Measurements from ENCODE around the gene MXRA5.
"Not testable (repeated sequence)": the region's sequence is repeated elsewhere in the genome, so short reads cannot be mapped to it uniquely, and the experiment has no call there.

The MXRA5 gene, protein sequence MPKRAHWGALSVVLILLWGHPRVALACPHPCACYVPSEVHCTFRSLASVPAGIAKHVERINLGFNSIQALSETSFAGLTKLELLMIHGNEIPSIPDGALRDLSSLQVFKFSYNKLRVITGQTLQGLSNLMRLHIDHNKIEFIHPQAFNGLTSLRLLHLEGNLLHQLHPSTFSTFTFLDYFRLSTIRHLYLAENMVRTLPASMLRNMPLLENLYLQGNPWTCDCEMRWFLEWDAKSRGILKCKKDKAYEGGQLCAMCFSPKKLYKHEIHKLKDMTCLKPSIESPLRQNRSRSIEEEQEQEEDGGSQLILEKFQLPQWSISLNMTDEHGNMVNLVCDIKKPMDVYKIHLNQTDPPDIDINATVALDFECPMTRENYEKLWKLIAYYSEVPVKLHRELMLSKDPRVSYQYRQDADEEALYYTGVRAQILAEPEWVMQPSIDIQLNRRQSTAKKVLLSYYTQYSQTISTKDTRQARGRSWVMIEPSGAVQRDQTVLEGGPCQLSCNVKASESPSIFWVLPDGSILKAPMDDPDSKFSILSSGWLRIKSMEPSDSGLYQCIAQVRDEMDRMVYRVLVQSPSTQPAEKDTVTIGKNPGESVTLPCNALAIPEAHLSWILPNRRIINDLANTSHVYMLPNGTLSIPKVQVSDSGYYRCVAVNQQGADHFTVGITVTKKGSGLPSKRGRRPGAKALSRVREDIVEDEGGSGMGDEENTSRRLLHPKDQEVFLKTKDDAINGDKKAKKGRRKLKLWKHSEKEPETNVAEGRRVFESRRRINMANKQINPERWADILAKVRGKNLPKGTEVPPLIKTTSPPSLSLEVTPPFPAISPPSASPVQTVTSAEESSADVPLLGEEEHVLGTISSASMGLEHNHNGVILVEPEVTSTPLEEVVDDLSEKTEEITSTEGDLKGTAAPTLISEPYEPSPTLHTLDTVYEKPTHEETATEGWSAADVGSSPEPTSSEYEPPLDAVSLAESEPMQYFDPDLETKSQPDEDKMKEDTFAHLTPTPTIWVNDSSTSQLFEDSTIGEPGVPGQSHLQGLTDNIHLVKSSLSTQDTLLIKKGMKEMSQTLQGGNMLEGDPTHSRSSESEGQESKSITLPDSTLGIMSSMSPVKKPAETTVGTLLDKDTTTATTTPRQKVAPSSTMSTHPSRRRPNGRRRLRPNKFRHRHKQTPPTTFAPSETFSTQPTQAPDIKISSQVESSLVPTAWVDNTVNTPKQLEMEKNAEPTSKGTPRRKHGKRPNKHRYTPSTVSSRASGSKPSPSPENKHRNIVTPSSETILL (N-terminal part only)

DNA sequence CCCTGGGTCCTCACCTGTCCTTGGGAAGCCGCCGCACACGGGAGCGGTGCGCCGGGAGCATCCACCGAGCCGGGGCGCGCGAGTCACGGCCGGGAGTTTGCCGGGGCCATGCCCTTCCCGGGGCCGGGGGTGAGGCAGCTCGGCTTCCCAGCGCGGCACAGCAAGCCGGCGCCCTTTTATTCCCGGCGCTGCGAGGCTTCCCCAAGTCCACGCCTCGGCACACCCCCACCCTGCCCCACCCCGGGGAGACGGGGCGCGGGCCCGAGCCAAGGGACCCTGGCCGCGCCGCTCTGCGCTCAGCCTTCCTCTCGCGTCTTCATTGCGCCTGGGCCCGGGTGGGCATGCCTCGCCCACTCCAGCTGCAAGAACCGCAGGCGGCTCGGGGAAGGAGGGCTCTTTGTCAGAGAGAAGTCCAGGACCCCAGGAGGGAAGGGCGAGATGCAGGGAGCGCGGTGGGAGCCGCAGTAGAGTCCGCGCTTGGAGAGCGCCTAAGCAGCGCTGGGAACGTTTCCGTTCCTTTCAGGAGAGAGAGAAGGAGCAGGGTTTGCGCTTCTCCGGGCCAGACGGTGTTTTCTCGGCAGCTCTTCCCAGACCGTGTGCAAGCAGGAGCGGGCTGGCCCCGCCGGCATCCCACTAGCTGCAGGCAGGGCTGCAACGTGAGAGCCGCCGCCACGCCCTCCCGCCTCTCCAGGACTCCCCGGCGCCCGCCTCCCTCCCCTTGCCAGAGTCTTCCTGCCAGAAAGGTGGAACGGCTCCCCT lies at the start of gene MXRA5:
MXRA5 (minus strand) TSS at position 152 of the 759 bp plus-strand sequence. CDS start 2,819 bp downstream, outside the sequence.
- no peak for DNase-seq

DNA sequence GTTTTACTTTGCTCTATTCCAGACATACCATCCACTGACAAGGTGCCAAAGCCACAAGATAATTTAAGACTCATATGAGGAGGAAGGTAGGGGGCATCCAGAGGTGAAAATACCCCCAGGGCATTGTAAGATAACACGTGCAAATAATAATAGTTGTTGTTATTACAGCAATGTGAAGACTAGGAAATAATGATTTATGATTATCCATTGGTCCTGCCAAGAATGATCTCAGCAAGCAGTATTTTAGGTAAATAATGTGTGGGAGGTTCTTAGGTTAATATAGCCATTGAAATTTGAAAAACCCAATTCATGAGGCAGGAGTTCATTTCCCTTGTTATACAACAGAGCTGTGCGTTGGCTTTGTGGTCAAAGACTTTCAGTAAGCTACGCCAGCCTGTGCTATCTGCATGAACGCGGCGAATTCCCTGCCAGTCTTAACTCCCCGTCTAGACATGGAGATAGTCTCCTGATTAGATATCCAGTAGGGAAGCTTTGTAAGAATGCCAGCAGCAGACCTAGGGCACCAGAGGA lies 47.2 kb upstream of the MXRA5 start:
- DNase-seq, result no peak

DNA sequence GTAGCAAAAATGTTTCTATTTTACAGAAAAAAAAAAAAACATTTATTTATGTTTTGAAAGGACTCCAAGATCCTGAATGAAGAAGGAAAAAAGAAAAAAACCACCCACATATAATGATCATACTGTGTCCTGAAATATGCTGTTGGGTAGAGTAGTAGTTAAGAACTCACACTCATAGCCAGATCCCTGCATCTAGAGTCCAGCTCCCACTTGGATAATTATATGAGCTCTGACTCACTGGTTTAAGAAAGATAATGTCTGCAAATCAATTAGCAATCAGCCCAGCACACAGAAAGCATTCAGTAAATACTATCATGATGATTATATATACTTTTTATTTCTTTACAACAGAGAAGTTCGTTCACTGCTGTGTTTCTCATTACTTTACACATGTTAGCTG lies 46.7 kb upstream of the MXRA5 start:
- no peak for DNase-seq

DNA sequence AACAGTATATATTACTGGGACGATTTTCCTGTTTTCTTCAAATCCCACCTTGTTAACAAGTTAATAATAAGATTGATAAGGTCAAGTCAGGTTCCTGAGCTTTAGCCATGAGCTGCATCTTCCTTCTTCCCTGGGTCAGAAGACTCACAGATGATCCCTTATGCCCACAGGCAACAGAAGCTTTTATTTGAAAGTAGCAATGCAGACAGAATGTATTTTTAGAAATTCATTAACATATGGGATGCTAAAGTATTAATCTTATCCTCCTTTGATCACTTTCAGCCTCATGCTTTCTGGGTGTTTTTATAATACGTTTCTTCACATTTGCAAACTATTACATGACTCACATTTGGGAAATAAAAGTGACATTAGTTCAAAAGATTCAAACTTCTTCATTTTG lies 42.0 kb upstream of the MXRA5 start:
- no peak for DNase-seq

DNA sequence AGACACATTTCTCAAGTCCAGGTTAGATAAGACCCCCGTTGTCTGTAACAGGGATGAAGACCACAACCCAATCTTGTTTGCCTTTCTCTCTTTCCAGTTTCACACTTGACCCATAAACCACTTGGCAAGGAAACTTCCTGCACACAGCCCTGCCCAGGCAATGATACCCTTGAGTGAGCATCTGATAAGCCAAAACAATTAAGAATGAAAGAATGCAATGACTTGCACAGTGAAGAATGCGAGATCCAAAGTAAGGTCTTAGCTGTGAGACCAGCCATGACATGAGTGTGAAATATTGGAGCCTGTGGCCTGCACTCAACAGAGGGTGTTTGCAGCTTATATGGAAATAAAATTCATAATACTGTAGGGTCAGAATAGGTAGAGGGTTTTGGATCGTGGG lies 37.9 kb upstream of the MXRA5 start:
- DNase-seq, result no peak

DNA sequence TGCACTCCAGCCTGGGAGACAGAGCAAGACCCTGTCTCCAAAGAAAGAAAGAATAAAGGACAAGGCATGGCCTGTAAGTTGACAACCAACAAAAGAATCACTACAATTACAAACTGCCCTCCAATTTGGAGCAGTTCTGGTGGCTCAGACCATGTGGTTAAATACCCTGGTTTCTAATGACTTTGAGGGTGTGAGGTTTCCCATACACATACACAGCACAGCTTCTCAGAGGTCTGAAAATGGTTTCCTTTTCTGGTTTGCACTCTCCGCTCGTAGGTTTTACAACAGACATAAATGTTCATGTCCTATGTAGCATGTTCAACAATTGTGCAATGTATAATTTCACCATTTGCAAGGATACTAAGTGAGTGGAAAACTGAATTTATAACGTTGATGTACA lies 34.2 kb upstream of the MXRA5 start:
- no peak for DNase-seq

DNA sequence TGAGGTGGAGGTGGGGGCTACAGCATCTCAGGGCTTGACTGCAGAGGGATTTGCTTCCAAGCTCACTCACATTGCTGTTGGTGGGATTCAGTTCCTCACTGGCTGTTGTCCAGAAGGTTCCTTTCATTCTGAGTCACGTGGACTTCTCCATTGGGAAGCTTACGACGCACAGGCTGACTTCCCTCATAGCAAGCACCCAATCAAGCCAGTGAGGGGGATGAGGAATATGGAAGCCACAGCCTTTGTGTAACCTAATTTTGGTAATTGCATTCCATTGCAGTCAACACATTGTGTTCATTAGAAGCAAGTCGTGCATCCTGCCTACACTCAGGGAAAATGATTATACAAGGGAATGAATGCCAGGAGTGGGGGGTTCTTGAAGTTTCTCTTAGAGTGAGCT lies 32.7 kb upstream of the MXRA5 start:
- no peak for DNase-seq

DNA sequence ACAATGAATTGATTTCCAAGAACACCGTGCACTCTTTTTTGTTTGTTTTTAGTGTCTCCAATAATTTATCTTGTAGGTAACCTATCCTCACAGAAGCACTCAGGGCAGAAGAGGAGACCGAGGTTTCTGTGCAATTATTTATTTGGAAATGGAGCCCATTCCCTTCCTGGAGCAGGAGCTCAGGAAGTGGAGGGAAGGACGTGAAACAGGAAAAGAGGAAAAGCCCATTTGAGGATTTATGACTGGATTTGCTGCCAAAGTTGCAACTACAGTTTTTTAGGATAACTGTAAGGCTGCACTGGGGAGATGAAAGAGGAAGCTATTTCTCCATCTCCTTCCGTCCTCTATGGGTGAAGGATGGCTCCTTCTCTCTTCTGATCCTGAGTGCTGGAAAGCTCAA lies 31.7 kb upstream of the MXRA5 start:
- no peak for DNase-seq

DNA sequence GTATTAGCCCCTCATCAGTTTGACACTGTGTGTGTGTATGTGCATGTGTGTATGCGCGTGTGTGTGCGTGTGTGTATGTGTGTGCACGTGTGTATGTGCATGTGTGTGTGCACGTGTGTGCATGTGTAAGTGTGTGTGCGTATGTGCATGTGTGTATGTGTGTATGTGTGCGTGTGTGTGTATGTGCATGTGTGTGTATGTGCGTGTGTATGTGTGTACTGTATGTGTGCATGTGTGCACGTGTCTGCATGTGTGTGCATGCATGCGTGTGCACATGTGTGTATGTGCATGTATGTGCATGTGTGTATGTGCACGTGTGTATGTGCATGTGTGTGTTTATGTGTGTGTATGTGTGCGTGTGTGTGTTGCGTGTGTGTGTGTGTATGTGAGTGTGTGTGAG lies 31.1 kb upstream of the MXRA5 start:
- DNase-seq, result no peak

DNA sequence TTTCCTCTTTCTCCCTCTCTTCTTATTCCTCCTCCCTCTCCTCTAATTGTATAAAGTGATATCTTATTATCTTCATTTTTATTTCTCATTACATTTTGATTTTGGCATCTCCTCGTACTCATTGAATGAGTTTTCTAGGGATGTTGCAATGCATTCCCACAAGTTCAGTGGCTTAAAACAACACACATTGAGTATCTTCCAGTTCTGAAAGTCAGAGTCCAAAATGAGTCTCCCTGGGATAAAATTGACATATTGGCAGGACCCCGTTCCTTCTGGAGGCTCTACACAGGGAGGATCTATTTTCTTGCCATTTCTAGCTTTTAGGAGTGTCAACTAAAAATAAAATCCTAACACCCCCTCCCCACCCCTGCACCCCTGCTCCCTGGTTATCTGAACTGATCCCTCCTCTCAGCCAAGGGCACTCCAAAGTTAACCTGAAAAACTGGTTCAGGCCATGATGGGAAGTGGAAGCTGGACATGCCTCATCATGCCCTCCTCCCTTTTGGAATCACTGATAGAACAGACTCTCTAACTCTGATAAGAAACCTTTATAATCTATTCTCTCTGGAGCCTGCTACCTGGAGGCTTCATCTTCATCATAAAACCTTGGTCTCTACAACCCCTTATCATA lies 29.5 kb upstream of the MXRA5 start:
- not testable (repeated sequence) for DNase-seq

DNA sequence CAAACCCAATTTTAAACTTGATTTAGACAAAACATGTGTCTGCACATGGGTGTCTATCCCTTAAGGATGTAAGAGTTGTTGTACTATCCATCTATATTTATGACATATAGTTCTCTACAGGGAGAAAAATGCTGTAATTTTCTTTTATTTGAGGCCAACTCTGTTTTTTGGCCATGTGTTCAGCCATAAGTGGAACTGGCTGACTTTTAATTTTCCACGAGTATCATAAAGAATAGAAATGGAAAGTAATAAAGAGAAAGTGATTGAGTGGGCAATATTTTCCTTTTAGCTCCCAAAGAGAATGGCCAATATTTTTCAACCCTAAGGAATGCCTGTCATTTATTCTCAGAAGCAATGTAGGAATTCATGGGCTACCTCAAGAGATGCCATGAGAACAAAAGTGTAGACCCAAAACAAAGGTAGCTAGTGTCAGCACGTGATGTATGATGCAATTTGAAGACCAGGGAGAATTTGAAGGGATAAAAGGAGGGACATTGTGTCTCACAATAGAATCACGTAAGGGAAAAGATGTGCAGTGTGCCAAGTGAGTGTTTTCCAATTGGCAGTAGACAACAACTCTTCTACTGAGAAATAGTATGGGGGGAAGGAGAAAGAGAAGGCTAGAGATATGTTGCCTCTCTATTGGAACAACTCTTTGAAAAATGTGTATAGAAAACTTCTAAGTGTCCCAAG lies 27.8 kb upstream of the MXRA5 start:
- DNase-seq, result no peak

DNA sequence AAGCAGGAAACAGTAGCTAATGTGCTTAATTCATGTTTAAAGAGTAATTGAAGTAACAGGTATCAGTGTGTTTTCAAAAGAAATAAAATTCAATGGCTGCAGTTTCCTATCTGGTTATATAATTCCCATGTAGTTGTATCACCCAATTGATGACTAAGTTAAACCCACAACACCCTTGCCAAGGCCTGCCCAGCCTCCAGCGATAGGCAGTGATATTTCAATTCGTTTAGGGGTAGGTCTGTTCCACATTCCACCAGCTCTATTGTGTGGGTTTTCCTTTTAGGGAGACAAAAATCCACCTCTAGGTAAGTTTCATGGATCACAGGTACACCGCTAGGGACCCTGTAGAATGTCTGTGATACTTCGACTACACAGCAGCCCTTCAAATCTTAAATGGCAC lies 24.7 kb upstream of the MXRA5 start:
- no peak for DNase-seq

DNA sequence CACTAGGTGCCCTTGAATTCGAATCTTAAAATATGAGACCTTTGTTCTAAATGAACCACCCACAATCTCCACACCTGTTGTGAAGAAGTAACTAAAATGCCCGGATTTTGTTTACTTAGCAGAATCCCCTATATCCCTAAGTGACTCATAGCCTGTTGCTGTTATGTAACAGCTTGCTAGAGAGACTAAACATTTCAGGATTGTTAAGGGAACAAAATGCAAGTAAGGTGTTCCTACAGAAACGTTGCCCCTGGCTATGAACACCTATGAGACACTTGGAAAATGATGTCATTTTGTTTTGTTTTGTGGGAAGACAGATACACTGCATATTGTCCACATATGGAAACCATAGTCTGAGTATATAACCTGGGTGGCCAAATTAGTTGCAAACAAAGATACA lies 24.2 kb upstream of the MXRA5 start:
- no peak for DNase-seq

DNA sequence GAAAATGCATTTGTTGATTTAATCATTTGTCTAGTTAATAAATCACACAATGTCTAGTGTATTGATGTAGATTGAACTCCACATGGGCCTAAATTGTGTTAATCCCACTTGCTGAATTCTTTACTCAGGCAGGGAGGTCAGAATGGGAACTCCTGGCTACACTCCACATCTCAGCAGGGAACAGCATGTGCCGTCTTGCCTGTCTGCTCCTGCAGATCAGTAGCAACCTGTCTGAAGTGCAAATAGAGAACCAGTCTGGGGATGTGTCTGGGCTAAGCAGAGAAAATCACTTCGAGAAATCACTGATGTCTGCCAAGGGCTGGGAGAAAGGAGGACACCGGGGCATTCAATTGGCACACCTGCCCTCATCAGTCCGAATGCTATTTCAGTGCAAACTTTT lies 16.5 kb upstream of the MXRA5 start:
- DNase-seq, result no peak

DNA sequence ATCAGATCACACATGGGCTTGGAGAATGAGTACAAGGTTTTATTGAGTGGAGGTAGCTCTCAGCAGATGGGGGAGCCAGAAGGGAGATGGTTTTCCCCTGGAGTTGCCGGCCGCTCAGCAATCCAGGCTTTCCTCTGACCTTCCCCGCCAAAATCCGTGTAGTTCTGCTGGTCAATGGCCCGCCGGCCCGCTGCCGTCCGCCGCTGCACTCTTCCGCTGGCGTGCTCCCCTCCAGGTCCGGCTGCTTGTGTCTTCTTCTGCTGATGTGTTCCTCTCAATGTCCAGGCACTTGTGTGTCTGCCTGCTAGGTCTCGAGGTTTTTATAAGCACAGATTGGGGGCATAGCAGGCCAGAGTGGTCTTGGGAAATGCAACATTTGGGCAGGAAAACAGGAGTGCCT lies 14.4 kb upstream of the MXRA5 start:
- no peak for DNase-seq

DNA sequence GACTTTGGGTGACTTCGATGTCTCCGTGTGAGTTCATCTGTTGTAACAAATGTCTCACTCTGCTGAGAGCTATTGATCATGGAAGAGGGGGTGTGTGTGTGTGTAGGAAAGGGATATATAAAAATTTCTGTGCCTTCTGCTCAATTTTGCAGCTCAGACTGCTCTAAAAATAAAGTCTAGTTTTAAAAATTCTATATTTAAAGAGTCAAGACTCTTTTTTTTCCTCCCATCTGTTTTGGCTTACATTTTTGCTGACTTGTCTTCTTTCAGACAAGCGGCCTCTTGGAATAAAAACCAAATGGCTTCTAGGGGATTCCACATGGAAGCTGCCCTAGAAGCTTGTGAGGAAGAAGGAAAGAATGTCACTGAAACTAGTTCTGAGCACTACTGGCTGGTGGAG lies 6.3 kb upstream of the MXRA5 start:
- not testable (repeated sequence) for DNase-seq

DNA sequence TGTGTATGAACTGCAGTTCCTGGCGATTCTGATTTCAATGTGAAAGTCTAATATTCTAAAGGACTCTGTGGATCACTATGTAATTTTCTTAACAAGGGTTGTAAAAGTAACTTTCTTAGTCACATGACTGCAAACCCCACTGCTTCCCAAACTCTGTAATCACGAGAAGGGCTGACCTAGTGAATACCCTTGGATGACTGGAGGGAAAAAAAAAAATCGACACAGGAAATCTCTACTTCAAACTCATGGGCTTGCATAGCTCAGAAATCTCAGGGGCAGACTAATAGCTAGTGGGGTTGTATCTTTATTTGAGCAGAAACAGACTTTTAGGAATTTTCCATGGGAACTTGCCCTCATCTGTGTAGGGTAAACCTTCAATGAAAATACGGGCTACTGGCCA lies 4.8 kb upstream of the MXRA5 start:
- DNase-seq, result no peak

DNA sequence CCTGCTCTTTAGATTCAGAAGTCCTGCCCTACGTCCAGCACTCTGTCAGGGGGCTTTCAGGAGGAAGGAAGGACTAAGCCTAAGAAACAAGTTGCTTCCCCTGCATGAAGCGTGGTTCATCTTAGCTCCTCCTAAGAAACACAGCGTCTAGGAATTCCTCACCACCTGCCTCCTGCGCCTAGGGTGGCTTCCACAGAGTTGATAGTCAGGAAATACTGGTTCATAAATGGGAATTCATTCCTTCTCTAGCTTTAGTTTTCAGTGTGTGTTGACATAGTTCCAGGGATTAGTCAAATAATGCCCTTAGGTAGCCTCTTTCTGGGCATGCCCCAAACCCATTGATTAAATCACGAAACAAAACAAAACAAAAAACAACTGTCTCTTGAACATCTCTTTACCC lies 1.7 kb upstream of the MXRA5 start:
- no peak for DNase-seq

DNA sequence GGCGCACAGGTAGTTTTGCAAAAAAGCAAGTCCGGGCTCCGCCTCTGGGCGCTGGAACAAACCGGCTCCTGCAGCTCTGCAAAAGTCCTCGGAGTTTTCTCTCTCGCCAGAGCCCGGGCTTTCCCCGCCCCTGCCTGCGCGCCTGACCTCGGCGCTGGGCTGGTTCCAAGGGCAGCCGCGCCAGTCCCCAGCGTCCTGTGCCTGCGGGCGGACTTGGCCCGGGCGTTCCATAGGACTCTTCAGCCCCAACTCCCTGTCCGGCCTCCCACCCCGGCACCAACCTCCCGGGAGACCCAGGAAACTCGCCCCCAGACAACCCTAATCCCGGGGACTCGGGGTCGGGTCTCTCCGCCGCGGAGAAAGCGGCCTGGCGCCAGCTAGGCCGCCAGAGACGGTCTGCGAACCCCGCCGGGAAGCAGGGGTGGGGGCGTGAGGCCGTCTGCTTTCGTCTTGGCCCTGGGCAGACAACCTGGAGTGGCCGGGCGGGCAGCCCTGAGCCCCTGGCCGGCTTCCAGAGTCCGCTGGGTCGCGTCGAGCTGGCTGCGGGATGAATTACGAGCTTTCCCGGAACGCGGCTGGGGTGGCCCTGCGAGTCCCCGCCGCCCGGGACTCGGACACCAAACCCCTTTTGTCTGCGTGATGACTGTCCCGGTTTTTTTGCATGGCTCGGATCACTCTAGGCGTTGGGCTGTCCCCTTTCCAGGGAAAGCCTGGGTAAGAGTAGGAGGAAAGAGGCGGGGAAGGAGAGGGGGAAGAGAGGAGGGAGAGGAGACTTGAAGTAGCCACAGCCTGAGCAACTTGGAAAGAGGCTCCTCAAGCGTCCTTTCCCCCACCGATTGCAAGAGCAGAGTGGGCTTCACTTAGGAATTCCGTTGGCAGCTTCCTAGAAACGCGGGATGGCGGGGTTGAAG lies 916 bp downstream of the MXRA5 start:
- DNase-seq, result no peak

DNA sequence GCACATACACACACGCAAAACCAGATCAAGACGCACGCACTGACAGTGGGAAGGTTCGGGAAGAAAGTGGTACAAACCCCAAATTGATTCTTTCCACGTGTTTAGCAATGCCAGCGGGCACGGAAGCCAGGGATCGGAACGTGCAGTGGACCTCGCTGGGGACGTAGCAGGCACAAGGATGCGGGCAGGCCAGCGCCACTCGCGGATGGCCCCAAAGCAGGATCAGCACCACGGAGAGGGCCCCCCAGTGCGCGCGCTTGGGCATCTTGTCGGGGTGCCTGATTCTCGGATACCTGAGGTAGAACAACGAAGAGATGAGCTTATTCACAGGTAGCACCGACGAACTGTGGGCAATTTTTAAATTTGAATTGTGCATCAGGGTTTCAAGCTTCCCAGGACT lies 2.9 kb downstream of the MXRA5 start:
- DNase-seq, result not testable (repeated sequence)
